ENCODE data around the gene NASP.

DNA sequence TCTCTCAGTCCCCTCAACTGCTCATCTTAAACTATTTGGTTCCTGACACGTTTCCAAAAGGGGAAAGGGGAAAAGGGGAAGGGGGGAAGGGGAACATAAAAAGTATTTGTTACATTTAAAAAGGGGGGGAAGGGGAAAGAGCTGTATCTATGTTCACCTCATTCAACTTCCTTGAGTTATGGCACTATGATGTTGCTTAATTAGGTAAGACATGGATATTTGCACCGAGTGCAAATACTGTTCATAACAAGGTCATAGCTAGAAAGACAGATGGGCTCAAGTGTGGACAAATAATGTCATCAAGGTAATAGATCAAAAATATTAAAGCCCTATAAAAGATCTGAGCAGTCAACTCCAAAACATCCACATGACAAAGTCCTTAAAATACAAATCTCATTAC is 76.5 kb downstream of the NASP start:
- TF ChIP-seq, protein P1, sequence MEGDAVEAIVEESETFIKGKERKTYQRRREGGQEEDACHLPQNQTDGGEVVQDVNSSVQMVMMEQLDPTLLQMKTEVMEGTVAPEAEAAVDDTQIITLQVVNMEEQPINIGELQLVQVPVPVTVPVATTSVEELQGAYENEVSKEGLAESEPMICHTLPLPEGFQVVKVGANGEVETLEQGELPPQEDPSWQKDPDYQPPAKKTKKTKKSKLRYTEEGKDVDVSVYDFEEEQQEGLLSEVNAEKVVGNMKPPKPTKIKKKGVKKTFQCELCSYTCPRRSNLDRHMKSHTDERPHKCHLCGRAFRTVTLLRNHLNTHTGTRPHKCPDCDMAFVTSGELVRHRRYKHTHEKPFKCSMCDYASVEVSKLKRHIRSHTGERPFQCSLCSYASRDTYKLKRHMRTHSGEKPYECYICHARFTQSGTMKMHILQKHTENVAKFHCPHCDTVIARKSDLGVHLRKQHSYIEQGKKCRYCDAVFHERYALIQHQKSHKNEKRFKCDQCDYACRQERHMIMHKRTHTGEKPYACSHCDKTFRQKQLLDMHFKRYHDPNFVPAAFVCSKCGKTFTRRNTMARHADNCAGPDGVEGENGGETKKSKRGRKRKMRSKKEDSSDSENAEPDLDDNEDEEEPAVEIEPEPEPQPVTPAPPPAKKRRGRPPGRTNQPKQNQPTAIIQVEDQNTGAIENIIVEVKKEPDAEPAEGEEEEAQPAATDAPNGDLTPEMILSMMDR (IDR thresholded peaks at IDR 0.05) = no peak
- no peak for TF ChIP-seq POLR2AphosphoS5 (IDR thresholded peaks at IDR 0.05)
